Measurements from ENCODE around the gene ATXN2L. TPM values are rescaled to one million over a fixed set of nuclear protein-coding genes. Genes with fewer than 3 reads are reported as not detected.

ATXN2L gene
- total and polyA plus RNA-seq, 10 of the 15 experiments (the other 5 are each of a cell fraction or from before 2014, with no cell fraction given), result 3.5 to 210 (median 61.1) TPM

DNA sequence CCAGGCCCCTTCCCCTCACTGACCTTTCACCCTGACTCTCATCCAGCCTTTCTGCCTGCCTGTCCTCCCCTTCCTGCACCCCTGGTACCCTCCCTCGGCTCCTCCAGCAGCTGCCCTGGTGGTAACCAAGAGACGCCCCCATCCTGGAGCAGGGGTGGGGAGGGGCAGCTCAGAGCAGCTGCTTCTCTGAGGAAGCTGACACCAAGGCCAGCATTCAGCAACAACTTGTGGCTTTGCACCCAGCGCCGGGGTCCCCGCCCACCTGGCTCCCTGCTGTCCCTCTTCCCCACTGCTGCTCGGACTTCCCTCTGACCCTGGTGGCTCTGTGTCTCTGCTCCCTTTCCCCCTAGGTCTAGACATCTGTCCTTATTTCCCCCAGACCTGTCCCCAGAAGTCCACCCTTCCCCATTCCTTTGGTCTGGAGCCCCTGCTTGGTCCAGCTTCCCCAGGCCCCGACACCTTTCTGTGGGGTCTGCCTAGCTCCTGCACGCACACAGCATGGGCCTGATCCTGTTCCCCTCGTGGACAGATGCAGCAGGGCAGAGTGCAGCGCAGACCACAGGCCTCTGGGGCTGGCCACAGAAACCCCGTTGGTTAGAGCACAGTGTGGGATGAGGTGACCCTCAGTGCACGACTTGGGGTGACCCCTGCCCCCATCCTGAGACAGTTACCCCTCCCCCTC is 54.3 kb downstream of the ATXN2L start:
- ChIA-PET RAD21 (ENCODE audit: unreplicated experiment) (interaction anchor here (5.6 kb wide), 1 partner anchor 67 kb away, joined by 53 read pairs; no protein-coding TSS in a partner anchor), CTCF (interaction anchor here (1.4 kb wide), 1 partner anchor 68 kb away, joined by 8 read pairs; no protein-coding TSS in a partner anchor)
- BruUV-seq (replicated peaks), result no TSS peak

More for the DNA sequence above, 54.3 kb downstream of the ATXN2L start:
- in situ Hi-C loops (cut with MboI), result no loop called here
- intact Hi-C loops (cut with micrococcal nuclease; ENCODE audit: unreplicated experiment), result loop anchor here (5.0 kb wide), 1 partner anchor 55 kb away; the partner anchor contains the start of gene CD19
- no peak for FAIRE-seq
- Histone ChIP-seq H3K4me1 (ENCODE audit: control insufficient read depth, insufficient read depth, low read length) (peaks cover 13% of the 10 kb centered on the region), H4K20me1 (ENCODE audit: control insufficient read depth, insufficient read depth) (no peaks in the 10 kb centered on the region), H3K79me2 (ENCODE audit: control insufficient read depth, insufficient read depth, low read length) (no peaks in the 10 kb centered on the region), H2AFZ (ENCODE audit: control insufficient read depth, low read depth, low read length) (no peak overlapping the region), H3K36me3 (ENCODE audit: control insufficient read depth in 2 of 2, insufficient read depth in 2 of 2, low read length in 1 of 2) (peaks cover 0 to 8% of the 10 kb centered on the region in 2 experiments; a peak in 3 of 4 replicates), H3K4me3 (no peak overlapping the region), H3K27me3 (replicated peaks in 1 of 2; ENCODE audit: control insufficient read depth in 2 of 2, insufficient read depth in 2 of 2, low read length in 1 of 2) (no peaks in the 10 kb centered on the region), H3K4me2 (ENCODE audit: control insufficient read depth, insufficient read depth) (no peak overlapping the region), H3K9ac (ENCODE audit: control insufficient read depth, insufficient read depth, low read length) (no peak overlapping the region), H3K27ac (ENCODE audit: control insufficient read depth, insufficient read depth) (no peak overlapping the region), H3K9me3 (replicated peaks; ENCODE audit: control insufficient read depth, insufficient read depth, low read length) (no peaks in the 10 kb centered on the region)
- WGBS (ENCODE audit: insufficient coverage, insufficient replicate concordance, low lambda C conversion rate, missing lambda C conversion rate), result 32% methylated on average over 12 of the region's 12 CpGs
- no peak for TF ChIP-seq RB1 (IDR thresholded peaks at IDR 0.05; ENCODE audit: borderline replicate concordance)
- TF ChIP-seq SIX5 (IDR thresholded peaks at IDR 0.05; ENCODE audit: low read depth, low read length, severe bottlenecking), result no peak
- TF ChIP-seq RUNX3 (IDR thresholded peaks at IDR 0.05; ENCODE audit: low read length), result peak; percentile 75
- TF ChIP-seq IKZF2 (IDR thresholded peaks at IDR 0.05), result no peak
- TF ChIP-seq BHLHE40 (IDR thresholded peaks at IDR 0.05; ENCODE audit: borderline replicate concordance in 1 of 2, low read depth in 2 of 2, low read length in 1 of 2), result no peak
- TF ChIP-seq CHD4 (IDR thresholded peaks at IDR 0.05), result no peak
- TF ChIP-seq, protein P1, sequence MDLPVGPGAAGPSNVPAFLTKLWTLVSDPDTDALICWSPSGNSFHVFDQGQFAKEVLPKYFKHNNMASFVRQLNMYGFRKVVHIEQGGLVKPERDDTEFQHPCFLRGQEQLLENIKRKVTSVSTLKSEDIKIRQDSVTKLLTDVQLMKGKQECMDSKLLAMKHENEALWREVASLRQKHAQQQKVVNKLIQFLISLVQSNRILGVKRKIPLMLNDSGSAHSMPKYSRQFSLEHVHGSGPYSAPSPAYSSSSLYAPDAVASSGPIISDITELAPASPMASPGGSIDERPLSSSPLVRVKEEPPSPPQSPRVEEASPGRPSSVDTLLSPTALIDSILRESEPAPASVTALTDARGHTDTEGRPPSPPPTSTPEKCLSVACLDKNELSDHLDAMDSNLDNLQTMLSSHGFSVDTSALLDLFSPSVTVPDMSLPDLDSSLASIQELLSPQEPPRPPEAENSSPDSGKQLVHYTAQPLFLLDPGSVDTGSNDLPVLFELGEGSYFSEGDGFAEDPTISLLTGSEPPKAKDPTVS (IDR thresholded peaks at IDR 0.05; ENCODE audit: low read depth, low read length), result no peak
- TF ChIP-seq YBX1 (IDR thresholded peaks at IDR 0.05), result no peak
- TF ChIP-seq MTA2 (IDR thresholded peaks at IDR 0.05; ENCODE audit: low read depth), result no peak
- 0 out of 2 replicates have a peak, but pooled peaks have one; percentile 21 for TF ChIP-seq NR2F1 (conservative IDR thresholded peaks at IDR 0.05)
- TF ChIP-seq, protein P2, sequence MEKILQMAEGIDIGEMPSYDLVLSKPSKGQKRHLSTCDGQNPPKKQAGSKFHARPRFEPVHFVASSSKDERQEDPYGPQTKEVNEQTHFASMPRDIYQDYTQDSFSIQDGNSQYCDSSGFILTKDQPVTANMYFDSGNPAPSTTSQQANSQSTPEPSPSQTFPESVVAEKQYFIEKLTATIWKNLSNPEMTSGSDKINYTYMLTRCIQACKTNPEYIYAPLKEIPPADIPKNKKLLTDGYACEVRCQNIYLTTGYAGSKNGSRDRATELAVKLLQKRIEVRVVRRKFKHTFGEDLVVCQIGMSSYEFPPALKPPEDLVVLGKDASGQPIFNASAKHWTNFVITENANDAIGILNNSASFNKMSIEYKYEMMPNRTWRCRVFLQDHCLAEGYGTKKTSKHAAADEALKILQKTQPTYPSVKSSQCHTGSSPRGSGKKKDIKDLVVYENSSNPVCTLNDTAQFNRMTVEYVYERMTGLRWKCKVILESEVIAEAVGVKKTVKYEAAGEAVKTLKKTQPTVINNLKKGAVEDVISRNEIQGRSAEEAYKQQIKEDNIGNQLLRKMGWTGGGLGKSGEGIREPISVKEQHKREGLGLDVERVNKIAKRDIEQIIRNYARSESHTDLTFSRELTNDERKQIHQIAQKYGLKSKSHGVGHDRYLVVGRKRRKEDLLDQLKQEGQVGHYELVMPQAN (conservative IDR thresholded peaks at IDR 0.05), result no peak
- no peak for TF ChIP-seq STAT3 (IDR thresholded peaks at IDR 0.05; ENCODE audit: low read depth, low read length)
- TF ChIP-seq, protein P3, sequence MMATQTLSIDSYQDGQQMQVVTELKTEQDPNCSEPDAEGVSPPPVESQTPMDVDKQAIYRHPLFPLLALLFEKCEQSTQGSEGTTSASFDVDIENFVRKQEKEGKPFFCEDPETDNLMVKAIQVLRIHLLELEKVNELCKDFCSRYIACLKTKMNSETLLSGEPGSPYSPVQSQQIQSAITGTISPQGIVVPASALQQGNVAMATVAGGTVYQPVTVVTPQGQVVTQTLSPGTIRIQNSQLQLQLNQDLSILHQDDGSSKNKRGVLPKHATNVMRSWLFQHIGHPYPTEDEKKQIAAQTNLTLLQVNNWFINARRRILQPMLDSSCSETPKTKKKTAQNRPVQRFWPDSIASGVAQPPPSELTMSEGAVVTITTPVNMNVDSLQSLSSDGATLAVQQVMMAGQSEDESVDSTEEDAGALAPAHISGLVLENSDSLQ (IDR thresholded peaks at IDR 0.05), result no peak
- peak; percentile 43 for ATAC-seq
- SMC1A ChIA-PET (ENCODE audit: uncharacterized antibody, unreplicated experiment), result interaction anchor here (0.6 kb wide), 1 partner anchor 68 kb away, joined by 3 read pairs; no protein-coding TSS in a partner anchor
- POLR2A ChIA-PET, result no interaction called here
- no peak for DNase-seq (ENCODE audit: low read depth, low spot score)

Data from GM12878 (cell line).